ENCODE data around the gene ADSS2. TPM values are rescaled to one million over a fixed set of nuclear protein-coding genes. Genes with fewer than 3 reads are reported as not detected.
"Not testable (repeated sequence)": the region's sequence is repeated elsewhere in the genome, so short reads cannot be mapped to it uniquely, and the experiment has no call there.

Gene ADSS2
- total and polyA plus RNA-seq, 4 donors: 18.4 to 46.7 (median 37.0) TPM

DNA sequence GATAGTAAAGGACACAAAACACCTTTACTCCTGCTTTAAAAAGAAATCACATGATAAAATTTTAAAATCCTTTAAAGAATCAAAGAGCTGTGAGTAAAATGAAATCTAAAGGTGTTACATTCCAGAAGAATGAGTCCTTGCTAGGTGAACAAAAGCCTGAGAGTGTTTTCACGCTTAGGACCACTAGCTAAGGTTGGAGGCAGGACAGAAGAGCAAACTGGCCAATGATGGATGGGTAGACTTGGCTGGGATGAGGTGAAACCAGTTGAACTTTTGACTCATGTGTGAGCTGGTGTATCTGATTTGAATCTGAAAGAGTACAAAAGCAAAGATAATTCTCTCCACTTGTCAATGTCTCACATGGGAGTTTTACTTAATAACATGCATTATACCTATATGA, 44.5 kb upstream of the ADSS2 start:
- no peaks in the 10 kb centered on the region for H3K4me1 ChIP-seq (ENCODE audit: control insufficient read depth in 5 of 5, insufficient read depth in 5 of 5, low read length in 5 of 5)
- no peaks in the 10 kb centered on the region for H3K9me3 ChIP-seq (ENCODE audit: control insufficient read depth in 4 of 4, insufficient read depth in 3 of 4, low read length in 3 of 4)
- WGBS, 2 donors: 78 to 88% methylated on average over 1 of the region's 1 CpG
- no peak for DNase-seq
- no peak for TF ChIP-seq CTCF (IDR thresholded peaks at IDR 0.05; ENCODE audit: control extremely low read depth, extremely low read depth)
- H3K4me3 ChIP-seq: no peak overlapping the region
- no peak overlapping the region for H3K27ac ChIP-seq (ENCODE audit: low read depth in 1 of 2, low read length in 1 of 2)
- H3K36me3 ChIP-seq (ENCODE audit: control insufficient read depth in 4 of 4, insufficient read depth in 4 of 4, low read length in 4 of 4): no peaks in the 10 kb centered on the region
- no peak overlapping the region for H3K9ac ChIP-seq (ENCODE audit: insufficient read depth in 1 of 2, low read length in 2 of 2)
- ATAC-seq (ENCODE audit: insufficient read depth, low FRiP score): no peak
- H3K27me3 ChIP-seq (ENCODE audit: control insufficient read depth in 3 of 3, insufficient read depth in 3 of 3, low read length in 2 of 3): no peaks in the 10 kb centered on the region

DNA sequence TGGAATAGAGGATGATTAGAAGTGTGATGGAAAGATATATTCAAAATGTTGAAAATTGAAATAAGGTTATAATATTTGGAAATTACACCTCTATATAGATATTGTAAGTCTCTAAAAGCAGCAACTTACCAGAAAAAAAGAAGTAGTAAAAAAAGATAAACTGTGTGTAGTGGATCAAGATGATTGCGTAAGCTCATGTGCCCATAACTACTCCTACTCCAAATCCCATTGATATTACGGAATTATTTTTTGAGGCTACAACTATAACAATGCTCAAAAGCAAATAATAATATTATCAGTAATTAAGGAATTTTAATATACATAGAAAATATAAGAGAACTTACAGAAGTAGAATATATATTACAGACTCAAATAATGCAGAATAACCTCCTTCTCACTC, 42.9 kb upstream of the ADSS2 start:
- DNase-seq: no peak
- H3K9me3 ChIP-seq (ENCODE audit: control insufficient read depth in 4 of 4, insufficient read depth in 3 of 4, low read length in 3 of 4): no peaks in the 10 kb centered on the region
- no peak overlapping the region for H3K9ac ChIP-seq (ENCODE audit: insufficient read depth in 1 of 2, low read length in 2 of 2)
- no peak overlapping the region for H3K4me3 ChIP-seq
- no peak overlapping the region for H3K27ac ChIP-seq (ENCODE audit: low read depth in 1 of 2, low read length in 1 of 2)
- no peak for TF ChIP-seq CTCF (IDR thresholded peaks at IDR 0.05; ENCODE audit: control extremely low read depth, extremely low read depth)
- H3K36me3 ChIP-seq (ENCODE audit: control insufficient read depth in 4 of 4, insufficient read depth in 4 of 4, low read length in 4 of 4): no peaks in the 10 kb centered on the region
- no peaks in the 10 kb centered on the region for H3K27me3 ChIP-seq (ENCODE audit: control insufficient read depth in 3 of 3, insufficient read depth in 3 of 3, low read length in 2 of 3)
- ATAC-seq (ENCODE audit: insufficient read depth, low FRiP score): no peak
- WGBS, 2 donors: 90 to 92% methylated on average over 2 of the region's 2 CpGs
- no peaks in the 10 kb centered on the region for H3K4me1 ChIP-seq (ENCODE audit: control insufficient read depth in 5 of 5, insufficient read depth in 5 of 5, low read length in 5 of 5)

GRCh38 chr1:244484971-244485370, 33.3 kb upstream of the ADSS2 start:
- H3K9ac ChIP-seq (ENCODE audit: insufficient read depth in 1 of 2, low read length in 2 of 2); H3K36me3 ChIP-seq (ENCODE audit: control insufficient read depth in 4 of 4, insufficient read depth in 4 of 4, low read length in 4 of 4); H3K27me3 ChIP-seq (ENCODE audit: control insufficient read depth in 3 of 3, insufficient read depth in 3 of 3, low read length in 2 of 3); H3K9me3 ChIP-seq (ENCODE audit: control insufficient read depth in 4 of 4, insufficient read depth in 3 of 4, low read length in 3 of 4); DNase-seq; ATAC-seq (ENCODE audit: insufficient read depth, low FRiP score); H3K4me3 ChIP-seq; H3K4me1 ChIP-seq (ENCODE audit: control insufficient read depth in 5 of 5, insufficient read depth in 5 of 5, low read length in 5 of 5); H3K27ac ChIP-seq (ENCODE audit: low read depth in 1 of 2, low read length in 1 of 2): not testable (repeated sequence)
- WGBS, 2 donors: 65 to 79% methylated on average over 3 of the region's 3 CpGs

GRCh38 chr1:244473059-244473605, 21.4 kb upstream of the ADSS2 start:
- Histone ChIP-seq H3K27me3 (ENCODE audit: control insufficient read depth in 3 of 3, insufficient read depth in 3 of 3, low read length in 2 of 3) (no peaks in the 10 kb centered on the region), H3K27ac (ENCODE audit: low read depth in 1 of 2, low read length in 1 of 2) (no peak overlapping the region), H3K9me3 (ENCODE audit: control insufficient read depth in 4 of 4, insufficient read depth in 3 of 4, low read length in 3 of 4) (peaks cover 0 to 5% (median 0%) of the 10 kb centered on the region in 4 donors), H3K4me3 (no peak overlapping the region), H3K9ac (ENCODE audit: insufficient read depth in 1 of 2, low read length in 2 of 2) (no peak overlapping the region), H3K36me3 (ENCODE audit: control insufficient read depth in 4 of 4, insufficient read depth in 4 of 4, low read length in 4 of 4) (no peaks in the 10 kb centered on the region), H3K4me1 (ENCODE audit: control insufficient read depth in 5 of 5, insufficient read depth in 5 of 5, low read length in 5 of 5) (no peaks in the 10 kb centered on the region)
- no peak for DNase-seq
- no peak for TF ChIP-seq CTCF (IDR thresholded peaks at IDR 0.05; ENCODE audit: control extremely low read depth, extremely low read depth)
- no peak for ATAC-seq (ENCODE audit: insufficient read depth, low FRiP score)
- 95 to 97% methylated on average over 6 of the region's 6 CpGs for WGBS, 2 donors
